NCI-H2107 treated with DMSO at 0.1 percent for 48 hours (cell line): ENCODE data around the gene MAPRE3.

ENCODE experiments used
- DNase-seq: peaks from one replicate; lab custom pipeline; 2025; ENCODE audit not compliant: unreplicated experiment; lab: John Stamatoyannopoulos, UW

Gene MAPRE3

GRCh38 chr2:27010139-27010538 lies 39.7 kb downstream of the MAPRE3 start:
- DNase-seq: no peak

- no peak for DNase-seq
Measured at GRCh38 chr2:27013738-27014137, 43.3 kb downstream of the MAPRE3 start.

- DNase-seq: no peak
Measured at GRCh38 chr2:27014771-27015433, 44.5 kb downstream of the MAPRE3 start.

- DNase-seq: peak; percentile 15
Measured at GRCh38 chr2:27016801-27017325, 46.4 kb downstream of the MAPRE3 start.

- no peak for DNase-seq
Measured at GRCh38 chr2:27018142-27018541, 47.7 kb downstream of the MAPRE3 start.

GRCh38 chr2:27019459-27019858 lies 49.0 kb downstream of the MAPRE3 start:
- no peak for DNase-seq

- DNase-seq: no peak
Measured at GRCh38 chr2:27019931-27020855, 49.8 kb downstream of the MAPRE3 start.

- DNase-seq: no peak
Measured at GRCh38 chr2:27021253-27022049, 51.0 kb downstream of the MAPRE3 start.

GRCh38 chr2:27023740-27024139 lies 53.3 kb downstream of the MAPRE3 start:
- DNase-seq: no peak

GRCh38 chr2:27024188-27024587 lies 53.8 kb downstream of the MAPRE3 start:
- DNase-seq: no peak

GRCh38 chr2:27024812-27025211 lies 54.4 kb downstream of the MAPRE3 start:
- DNase-seq: no peak

GRCh38 chr2:27025281-27025800 lies 54.9 kb downstream of the MAPRE3 start:
- DNase-seq: no peak

GRCh38 chr2:27025861-27026851 lies 55.7 kb downstream of the MAPRE3 start:
- no peak for DNase-seq

- no peak for DNase-seq
Measured at GRCh38 chr2:27027211-27027651, 56.8 kb downstream of the MAPRE3 start.

GRCh38 chr2:27029051-27029450 lies 58.6 kb downstream of the MAPRE3 start:
- DNase-seq: no peak

- DNase-seq: peak; percentile 51
Measured at GRCh38 chr2:27032495-27033252, 62.2 kb downstream of the MAPRE3 start, which contains the start of gene TMEM214. TSS of gene TMEM214 (plus strand) at chr2:27032965. CDS start at chr2:27033016, 51 bp downstream.

GRCh38 chr2:27033253-27033852 lies 62.9 kb downstream of the MAPRE3 start:
- DNase-seq: no peak

GRCh38 chr2:27038012-27038411 lies 67.6 kb downstream of the MAPRE3 start:
- no peak for DNase-seq
